ENCODE results near the gene KLHDC2.
A peak's percentile ranks its signal among the peaks of the same experiment; 100 is the strongest.
"Not testable (repeated sequence)": the region's sequence is repeated elsewhere in the genome, so short reads cannot be mapped to it uniquely, and the experiment has no call there.

KLHDC2 gene

GRCh38 chr14:49767571-49768300 lies at the start of gene KLHDC2:
TSS of gene KLHDC2 (plus strand) at chr14:49768153. CDS start at chr14:49768469, 316 bp downstream.
- no peak for TF ChIP-seq ZFX (IDR thresholded peaks at IDR 0.05; ENCODE audit: borderline replicate concordance)
- TF ChIP-seq CTCF (IDR thresholded peaks at IDR 0.05), result peak; percentile 86
- H3K27ac ChIP-seq, result peak within 1 kb of the TSS; percentile 99

GRCh38 chr14:49720744-49721143 lies 47.2 kb upstream of the KLHDC2 start:
- TF ChIP-seq ZFX (IDR thresholded peaks at IDR 0.05; ENCODE audit: borderline replicate concordance) (no peak), CTCF (IDR thresholded peaks at IDR 0.05) (no peak)

GRCh38 chr14:49721733-49722435 lies 46.1 kb upstream of the KLHDC2 start:
- H3K27ac ChIP-seq, result not testable (repeated sequence)

More at GRCh38 chr14:49720744-49721143, 47.2 kb upstream of the KLHDC2 start:
- H3K27ac ChIP-seq, result no peak overlapping the region

- no peak overlapping the region for H3K27ac ChIP-seq
- no peak for TF ChIP-seq CTCF (IDR thresholded peaks at IDR 0.05)
- no peak for TF ChIP-seq ZFX (IDR thresholded peaks at IDR 0.05; ENCODE audit: borderline replicate concordance)
Measured at GRCh38 chr14:49727171-49727570, 40.8 kb upstream of the KLHDC2 start.

GRCh38 chr14:49732896-49733295 lies 35.1 kb upstream of the KLHDC2 start:
- no peak overlapping the region for H3K27ac ChIP-seq
- no peak for TF ChIP-seq ZFX (IDR thresholded peaks at IDR 0.05; ENCODE audit: borderline replicate concordance)
- TF ChIP-seq CTCF (IDR thresholded peaks at IDR 0.05), result no peak

GRCh38 chr14:49733836-49734235 lies 34.1 kb upstream of the KLHDC2 start:
- TF ChIP-seq ZFX (IDR thresholded peaks at IDR 0.05; ENCODE audit: borderline replicate concordance), result no peak
- TF ChIP-seq CTCF (IDR thresholded peaks at IDR 0.05), result no peak
- H3K27ac ChIP-seq, result no peak overlapping the region

- not testable (repeated sequence) for H3K27ac ChIP-seq
Measured at GRCh38 chr14:49735669-49736068, 32.3 kb upstream of the KLHDC2 start.

- TF ChIP-seq ZFX (IDR thresholded peaks at IDR 0.05; ENCODE audit: borderline replicate concordance) (no peak), CTCF (IDR thresholded peaks at IDR 0.05) (no peak)
- H3K27ac ChIP-seq, result no peak overlapping the region
Measured at GRCh38 chr14:49745191-49745590, 22.8 kb upstream of the KLHDC2 start.

- H3K27ac ChIP-seq, result not testable (repeated sequence)
Measured at GRCh38 chr14:49746476-49746875, 21.5 kb upstream of the KLHDC2 start.

Measured in 22Rv1 (cell line).